ENCODE measurements around the gene SH3D19. TPM values are rescaled to one million over a fixed set of nuclear protein-coding genes. Genes with fewer than 3 reads are reported as not detected.
"Not testable (repeated sequence)": the region's sequence is repeated elsewhere in the genome, so short reads cannot be mapped to it uniquely, and the experiment has no call there.

Gene SH3D19
- total RNA-seq, 1 donor from 2014 or later, result 66.5 TPM

DNA sequence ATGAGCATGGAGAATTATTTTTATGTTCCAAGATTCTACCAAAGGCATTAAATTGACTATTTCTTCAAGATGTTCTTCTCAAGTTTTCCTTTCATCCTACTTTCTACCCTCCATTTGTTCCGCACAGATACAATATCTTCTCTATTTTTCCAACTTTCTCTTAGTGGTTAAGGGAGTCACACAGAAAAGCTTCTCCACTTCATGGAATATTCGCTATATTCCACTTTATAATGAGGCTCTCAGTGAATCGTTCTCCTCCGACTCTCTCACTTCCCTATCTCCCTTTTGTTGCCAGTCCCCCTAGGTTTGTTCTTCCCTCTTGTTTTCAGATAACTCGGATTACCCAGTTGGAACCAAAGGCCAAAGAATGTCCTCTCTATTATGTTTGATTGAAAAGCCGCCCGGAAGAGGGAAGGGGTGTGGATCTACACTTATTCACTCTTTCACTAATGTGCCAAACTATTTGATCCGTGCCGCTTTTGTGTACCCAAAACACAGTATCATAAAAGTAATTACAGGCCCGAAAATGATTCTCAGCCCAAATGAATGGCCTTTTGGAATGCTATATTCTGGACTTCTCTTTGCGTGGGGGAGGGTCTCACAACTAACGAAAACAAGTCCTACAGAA lies 1.2 kb downstream of the SH3D19 start:
- Mint-ChIP-seq H3K4me1 (ENCODE audit: low read depth, unreplicated experiment) (peaks cover 22% of the 10 kb centered on the region), H3K36me3 (ENCODE audit: low read depth, unreplicated experiment) (no peaks in the 10 kb centered on the region), H3K27me3 (ENCODE audit: low read depth, unreplicated experiment) (no peaks in the 10 kb centered on the region), H3K4me3 (ENCODE audit: unreplicated experiment) (peak overlapping the region; percentile 96), H3K27ac (ENCODE audit: unreplicated experiment) (peak overlapping the region; percentile 99), H3K9me3 (ENCODE audit: unreplicated experiment) (no peaks in the 10 kb centered on the region)
- DNase-seq (ENCODE audit: low read depth) (no peak), FAIRE-seq (no peak)
- TF ChIP-seq EZH2 (IDR thresholded peaks at IDR 0.05; ENCODE audit: insufficient read depth, low read length), result no peak
- TF ChIP-seq, protein P1, sequence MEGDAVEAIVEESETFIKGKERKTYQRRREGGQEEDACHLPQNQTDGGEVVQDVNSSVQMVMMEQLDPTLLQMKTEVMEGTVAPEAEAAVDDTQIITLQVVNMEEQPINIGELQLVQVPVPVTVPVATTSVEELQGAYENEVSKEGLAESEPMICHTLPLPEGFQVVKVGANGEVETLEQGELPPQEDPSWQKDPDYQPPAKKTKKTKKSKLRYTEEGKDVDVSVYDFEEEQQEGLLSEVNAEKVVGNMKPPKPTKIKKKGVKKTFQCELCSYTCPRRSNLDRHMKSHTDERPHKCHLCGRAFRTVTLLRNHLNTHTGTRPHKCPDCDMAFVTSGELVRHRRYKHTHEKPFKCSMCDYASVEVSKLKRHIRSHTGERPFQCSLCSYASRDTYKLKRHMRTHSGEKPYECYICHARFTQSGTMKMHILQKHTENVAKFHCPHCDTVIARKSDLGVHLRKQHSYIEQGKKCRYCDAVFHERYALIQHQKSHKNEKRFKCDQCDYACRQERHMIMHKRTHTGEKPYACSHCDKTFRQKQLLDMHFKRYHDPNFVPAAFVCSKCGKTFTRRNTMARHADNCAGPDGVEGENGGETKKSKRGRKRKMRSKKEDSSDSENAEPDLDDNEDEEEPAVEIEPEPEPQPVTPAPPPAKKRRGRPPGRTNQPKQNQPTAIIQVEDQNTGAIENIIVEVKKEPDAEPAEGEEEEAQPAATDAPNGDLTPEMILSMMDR (IDR thresholded peaks at IDR 0.05; ENCODE audit: insufficient read depth, low read depth, low read length), result no peak
- H3K27me3 ChIP-seq (ENCODE audit: insufficient read depth, low read length), result no peaks in the 10 kb centered on the region
- peak overlapping the region; percentile 34 for H2AFZ ChIP-seq (ENCODE audit: low read depth, low read length)
- peak overlapping the region; percentile 96 for H3K4me2 ChIP-seq (ENCODE audit: low read length)
- H3K36me3 ChIP-seq (ENCODE audit: insufficient read depth, low read length), result no peaks in the 10 kb centered on the region
- H3K9ac ChIP-seq (ENCODE audit: low read length), result peak overlapping the region; percentile 85
- H3K4me3 ChIP-seq (ENCODE audit: insufficient read depth, low read depth, low read length), result peak overlapping the region; percentile 75
- peaks cover 23% of the 10 kb centered on the region for H3K79me2 ChIP-seq (ENCODE audit: insufficient read depth, low read length)
- peak overlapping the region; percentile 11 for H3K27ac ChIP-seq (ENCODE audit: low read depth, low read length)
- no peaks in the 10 kb centered on the region for H3K9me3 ChIP-seq (ENCODE audit: insufficient read depth, low read depth, low read length)
- no peaks in the 10 kb centered on the region for H4K20me1 ChIP-seq (ENCODE audit: insufficient read depth, low read length)
- H3K4me1 ChIP-seq (ENCODE audit: insufficient read depth, low read length), result peaks cover 9% of the 10 kb centered on the region

DNA sequence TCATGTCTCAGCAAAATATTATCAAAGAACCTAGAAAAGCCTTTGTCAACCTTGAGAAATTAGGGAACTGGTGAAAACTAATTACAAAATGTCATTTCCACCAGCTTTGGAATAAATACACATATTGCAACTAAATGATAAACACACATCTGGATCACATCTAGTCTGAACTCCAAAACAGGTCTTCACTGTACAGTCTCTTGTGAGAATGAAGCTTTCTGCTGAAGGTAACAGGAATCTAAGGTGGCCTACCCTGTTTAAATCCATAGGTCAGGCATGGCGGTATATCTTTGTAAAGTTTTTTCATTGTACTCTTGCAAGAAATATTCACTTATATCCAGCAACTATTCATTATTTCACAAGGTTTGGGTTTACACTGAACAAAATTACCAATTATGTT lies 1.7 kb downstream of the SH3D19 start:
- Histone ChIP-seq H3K27me3 (ENCODE audit: insufficient read depth, low read length) (no peaks in the 10 kb centered on the region), H3K4me2 (ENCODE audit: low read length) (peak overlapping the region; percentile 96), H3K9ac (ENCODE audit: low read length) (no peak overlapping the region), H3K9me3 (ENCODE audit: insufficient read depth, low read depth, low read length) (no peaks in the 10 kb centered on the region), H3K27ac (ENCODE audit: low read depth, low read length) (no peak overlapping the region), H3K79me2 (ENCODE audit: insufficient read depth, low read length) (peaks cover 23% of the 10 kb centered on the region), H3K4me3 (ENCODE audit: insufficient read depth, low read depth, low read length) (no peak overlapping the region), H3K4me1 (ENCODE audit: insufficient read depth, low read length) (peaks cover 9% of the 10 kb centered on the region), H3K36me3 (ENCODE audit: insufficient read depth, low read length) (no peaks in the 10 kb centered on the region), H4K20me1 (ENCODE audit: insufficient read depth, low read length) (no peaks in the 10 kb centered on the region), H2AFZ (ENCODE audit: low read depth, low read length) (no peak overlapping the region)
- H3K36me3 Mint-ChIP-seq (ENCODE audit: low read depth, unreplicated experiment), result no peaks in the 10 kb centered on the region
- FAIRE-seq (no peak), DNase-seq (ENCODE audit: low read depth) (no peak)
- TF ChIP-seq, protein P1 (IDR thresholded peaks at IDR 0.05; ENCODE audit: insufficient read depth, low read depth, low read length), result no peak
- TF ChIP-seq EZH2 (IDR thresholded peaks at IDR 0.05; ENCODE audit: insufficient read depth, low read length), result no peak
- peaks cover 22% of the 10 kb centered on the region for H3K4me1 Mint-ChIP-seq (ENCODE audit: low read depth, unreplicated experiment)
- H3K27me3 Mint-ChIP-seq (ENCODE audit: low read depth, unreplicated experiment), result no peaks in the 10 kb centered on the region
- no peaks in the 10 kb centered on the region for H3K9me3 Mint-ChIP-seq (ENCODE audit: unreplicated experiment)
- H3K4me3 Mint-ChIP-seq (ENCODE audit: unreplicated experiment), result peak overlapping the region; percentile 96
- H3K27ac Mint-ChIP-seq (ENCODE audit: unreplicated experiment), result peak overlapping the region; percentile 67

DNA sequence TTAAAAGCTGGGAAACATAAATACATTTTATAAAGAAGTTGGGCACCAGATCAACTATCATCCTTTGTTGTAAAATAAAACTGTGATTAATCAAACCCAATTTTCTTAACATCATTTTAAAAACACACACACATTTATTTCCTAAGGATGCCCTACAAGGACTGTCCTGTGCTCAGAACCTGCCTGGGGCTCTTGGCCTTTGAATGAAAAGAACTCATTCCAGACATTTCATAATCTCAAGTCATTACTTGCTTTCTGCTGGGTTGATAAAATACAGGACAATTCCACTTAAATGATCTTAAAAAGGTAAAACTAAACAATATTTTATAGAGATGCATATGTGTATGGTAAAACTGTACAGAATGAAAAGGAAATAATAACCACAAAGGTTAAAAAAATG lies 2.8 kb downstream of the SH3D19 start:
- H3K79me2 ChIP-seq (ENCODE audit: insufficient read depth, low read length), result peaks cover 23% of the 10 kb centered on the region
- H3K4me3 ChIP-seq (ENCODE audit: insufficient read depth, low read depth, low read length), result no peak overlapping the region
- Mint-ChIP-seq H3K4me3 (ENCODE audit: unreplicated experiment) (peak overlapping the region; percentile 79), H3K27ac (ENCODE audit: unreplicated experiment) (no peak overlapping the region), H3K36me3 (ENCODE audit: low read depth, unreplicated experiment) (no peaks in the 10 kb centered on the region), H3K27me3 (ENCODE audit: low read depth, unreplicated experiment) (no peaks in the 10 kb centered on the region), H3K4me1 (ENCODE audit: low read depth, unreplicated experiment) (peaks cover 22% of the 10 kb centered on the region), H3K9me3 (ENCODE audit: unreplicated experiment) (no peaks in the 10 kb centered on the region)
- DNase-seq (ENCODE audit: low read depth) (peak; percentile 10), FAIRE-seq (no peak)
- no peaks in the 10 kb centered on the region for H3K36me3 ChIP-seq (ENCODE audit: insufficient read depth, low read length)
- peaks cover 9% of the 10 kb centered on the region for H3K4me1 ChIP-seq (ENCODE audit: insufficient read depth, low read length)
- H4K20me1 ChIP-seq (ENCODE audit: insufficient read depth, low read length), result no peaks in the 10 kb centered on the region
- H3K9ac ChIP-seq (ENCODE audit: low read length), result no peak overlapping the region
- no peak overlapping the region for H3K4me2 ChIP-seq (ENCODE audit: low read length)
- no peak for TF ChIP-seq EZH2 (IDR thresholded peaks at IDR 0.05; ENCODE audit: insufficient read depth, low read length)
- TF ChIP-seq, protein P1 (IDR thresholded peaks at IDR 0.05; ENCODE audit: insufficient read depth, low read depth, low read length), result no peak
- H3K27ac ChIP-seq (ENCODE audit: low read depth, low read length), result no peak overlapping the region
- no peak overlapping the region for H2AFZ ChIP-seq (ENCODE audit: low read depth, low read length)
- no peaks in the 10 kb centered on the region for H3K27me3 ChIP-seq (ENCODE audit: insufficient read depth, low read length)
- H3K9me3 ChIP-seq (ENCODE audit: insufficient read depth, low read depth, low read length), result no peaks in the 10 kb centered on the region

DNA sequence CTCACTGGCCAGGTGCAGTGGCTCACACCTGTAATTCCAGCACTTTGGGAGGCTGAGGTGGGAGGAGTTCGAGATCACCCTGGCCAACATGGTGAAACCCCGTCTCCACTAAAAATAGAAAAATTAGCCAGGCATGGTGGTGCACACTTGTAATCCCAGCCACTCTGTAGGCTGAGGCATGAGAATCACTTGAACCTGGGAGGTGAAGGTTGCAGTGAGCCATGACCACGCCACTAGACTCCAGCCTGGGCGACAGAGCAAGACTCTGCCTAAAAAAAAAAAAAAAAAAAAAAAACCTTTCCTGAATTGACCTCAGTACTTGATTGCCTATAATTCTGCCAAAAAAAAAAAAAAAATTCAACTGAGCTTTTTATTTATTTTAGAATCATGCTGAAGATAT lies 3.2 kb downstream of the SH3D19 start:
- not testable (repeated sequence) for H4K20me1 ChIP-seq (ENCODE audit: insufficient read depth, low read length); H3K27ac ChIP-seq (ENCODE audit: low read depth, low read length); H3K4me1 ChIP-seq (ENCODE audit: insufficient read depth, low read length); H3K27me3 ChIP-seq (ENCODE audit: insufficient read depth, low read length); FAIRE-seq; H3K9me3 ChIP-seq (ENCODE audit: insufficient read depth, low read depth, low read length); H3K9ac ChIP-seq (ENCODE audit: low read length); H3K4me3 Mint-ChIP-seq (ENCODE audit: unreplicated experiment); DNase-seq (ENCODE audit: low read depth); H3K4me3 ChIP-seq (ENCODE audit: insufficient read depth, low read depth, low read length); H3K4me2 ChIP-seq (ENCODE audit: low read length); H3K9me3 Mint-ChIP-seq (ENCODE audit: unreplicated experiment); H3K36me3 Mint-ChIP-seq (ENCODE audit: low read depth, unreplicated experiment); H2AFZ ChIP-seq (ENCODE audit: low read depth, low read length); H3K27me3 Mint-ChIP-seq (ENCODE audit: low read depth, unreplicated experiment); H3K36me3 ChIP-seq (ENCODE audit: insufficient read depth, low read length)
- Mint-ChIP-seq H3K27ac (ENCODE audit: unreplicated experiment) (peak overlapping the region; percentile 55), H3K4me1 (ENCODE audit: low read depth, unreplicated experiment) (peaks cover 22% of the 10 kb centered on the region)
- H3K79me2 ChIP-seq (ENCODE audit: insufficient read depth, low read length), result peaks cover 27% of the 10 kb centered on the region
